HTERT RPE-1 (cell line): Measurements from ENCODE around the gene CCT5.
"Not testable (repeated sequence)": the region's sequence is repeated elsewhere in the genome, so short reads cannot be mapped to it uniquely, and the experiment has no call there.

ENCODE experiments used
- in situ Hi-C: fragments of 300-500 bp; cut with MboI; formaldehyde crosslinking; loops from 4 replicates; pipeline ENCODE4 v1.14.3; 2020; ENCODE audit warnings: low sequenced_read_pairs

Gene CCT5

DNA sequence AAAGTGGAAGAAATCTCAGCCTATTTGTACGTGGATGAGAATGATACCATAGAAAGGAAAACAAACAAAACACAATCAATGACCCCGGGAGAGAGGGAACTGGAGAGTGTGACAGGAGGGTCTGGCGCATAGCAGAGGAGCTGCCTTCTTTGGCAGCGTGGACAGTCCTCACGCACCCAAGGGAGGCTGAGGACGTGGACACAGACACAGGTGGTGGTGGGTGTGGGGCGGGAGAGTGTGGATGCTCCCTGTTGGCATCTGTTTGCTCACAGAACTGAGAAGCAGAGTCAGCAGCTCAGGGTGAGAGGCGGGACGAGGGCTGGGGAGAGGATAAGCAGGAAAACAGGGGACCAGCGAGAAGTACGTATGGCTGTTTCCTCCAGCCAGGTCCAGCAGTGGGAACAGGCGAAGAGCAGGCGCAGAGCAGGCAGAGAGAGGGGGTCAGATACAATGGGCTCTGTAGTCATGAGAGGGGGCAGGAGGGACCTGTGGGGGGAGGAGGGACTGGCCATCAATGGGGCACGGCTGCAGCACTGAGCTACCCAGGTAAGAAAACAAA, 47.6 kb downstream of the CCT5 start:
- in situ Hi-C loops: no loop called here

DNA sequence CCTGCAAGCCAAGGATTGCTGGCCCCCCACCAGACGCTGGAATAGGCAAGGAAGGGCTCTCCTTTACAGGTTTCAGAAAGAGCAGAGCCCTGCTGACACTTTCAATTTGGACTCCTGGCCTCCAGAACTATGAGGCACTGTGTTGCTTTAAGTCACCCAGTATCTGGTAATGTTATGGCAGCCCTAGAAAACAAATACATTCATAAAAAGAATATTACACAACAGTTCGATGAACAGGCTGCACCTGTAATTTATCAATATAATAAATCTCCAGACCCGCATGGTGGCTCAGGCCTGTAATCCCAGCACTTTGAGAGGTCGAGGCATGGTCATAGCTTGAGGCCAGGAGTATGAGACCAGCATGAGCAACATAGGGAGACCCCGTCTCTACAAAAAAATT, 50.2 kb downstream of the CCT5 start:
- in situ Hi-C loops: no loop called here

DNA sequence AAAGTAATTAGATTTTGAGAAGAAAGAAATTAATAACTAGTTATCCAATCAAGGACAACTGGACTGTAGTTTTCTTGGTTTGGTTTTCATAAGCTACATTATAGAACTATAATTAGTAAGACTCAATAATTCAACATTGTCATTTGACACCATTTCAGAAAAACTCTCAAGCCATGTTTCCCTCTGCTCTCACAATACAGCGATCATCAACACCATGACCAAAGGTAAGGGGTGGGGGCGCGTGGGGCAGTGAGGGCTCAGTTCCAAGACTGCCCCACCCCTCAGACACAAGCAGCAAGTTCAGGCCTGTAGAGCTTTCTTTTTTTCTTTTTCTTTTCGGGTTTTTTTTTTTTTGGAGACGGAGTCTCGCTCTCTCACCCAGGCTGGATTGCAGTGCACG, 51.2 kb downstream of the CCT5 start:
- in situ Hi-C loops: no loop called here

DNA sequence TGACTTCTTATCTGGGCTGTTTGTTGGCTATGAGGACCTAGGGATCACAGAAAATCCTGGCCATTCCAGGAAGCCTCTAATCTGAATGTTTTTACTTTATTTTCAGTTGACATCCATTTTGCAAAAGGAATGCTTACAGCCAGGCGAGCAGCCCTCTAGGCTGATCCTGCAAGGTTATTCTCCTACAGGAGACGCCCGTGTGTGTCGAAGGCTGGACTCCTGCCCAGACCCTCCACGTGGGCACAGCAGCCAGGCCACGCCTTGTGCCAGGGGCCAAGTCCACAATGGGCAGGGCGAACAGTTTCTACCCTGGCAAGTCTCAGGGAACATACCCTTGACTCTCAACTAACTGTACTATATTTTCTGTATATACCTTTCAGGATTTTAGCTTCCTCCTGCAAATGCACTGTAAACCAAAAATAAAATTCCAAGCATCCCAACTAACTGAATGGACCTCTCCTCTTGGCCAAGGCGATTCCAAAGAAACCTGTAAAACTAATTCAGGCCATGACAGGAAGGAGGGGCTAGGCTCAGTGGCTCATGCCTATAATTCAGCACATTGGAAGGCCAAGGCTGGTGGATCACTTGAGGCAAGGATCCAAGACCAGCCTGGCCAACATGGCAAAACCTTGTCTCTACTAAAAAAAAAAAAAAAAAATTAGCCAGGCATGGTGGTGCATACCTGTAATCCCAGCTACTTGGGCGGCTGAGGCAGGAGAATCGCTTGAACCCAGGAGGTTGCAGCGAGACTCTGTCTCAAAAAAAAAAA, 51.9 kb downstream of the CCT5 start:
- in situ Hi-C loops: no loop called here

DNA sequence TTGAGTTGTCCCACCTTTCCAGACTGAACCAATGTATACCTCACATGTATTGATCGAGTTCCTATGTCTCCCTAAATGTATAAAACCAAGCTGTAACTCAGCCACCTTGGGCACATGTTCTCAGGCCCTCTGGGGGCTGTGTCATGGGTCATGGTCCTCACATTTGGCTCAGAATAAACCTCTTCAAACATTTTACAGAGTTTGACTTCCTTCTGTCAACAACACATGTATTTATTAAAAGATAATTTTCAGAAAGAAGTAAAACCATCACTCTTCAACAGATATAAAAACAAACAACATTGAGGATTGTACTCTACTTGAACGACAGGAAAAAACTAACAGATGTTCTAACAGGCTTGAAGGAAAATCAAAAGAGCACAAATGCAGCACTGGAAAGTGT, 53.1 kb downstream of the CCT5 start:
- in situ Hi-C loops: no loop called here

DNA sequence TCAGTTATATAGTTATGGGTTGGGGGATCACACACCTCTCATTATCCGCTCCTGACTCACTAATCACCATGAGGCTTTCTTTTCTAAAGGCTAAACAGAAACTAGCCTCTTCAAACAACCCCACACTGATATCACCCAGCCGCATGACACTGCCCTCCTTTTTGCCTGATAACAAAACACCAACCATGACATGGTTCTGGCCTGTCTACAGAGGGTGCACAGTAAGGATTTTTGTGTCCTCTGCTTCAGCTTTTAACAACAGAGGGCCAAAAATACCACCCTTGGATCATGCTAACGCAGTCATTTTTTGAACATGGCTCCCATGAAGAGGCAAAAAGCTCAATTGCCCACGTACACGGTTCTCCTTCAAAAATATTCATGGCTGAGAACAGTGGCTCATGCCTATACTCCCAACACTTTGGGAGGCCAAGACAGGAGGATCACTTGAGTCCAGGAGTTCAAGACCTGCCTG, 53.7 kb downstream of the CCT5 start:
- in situ Hi-C loops: no loop called here

DNA sequence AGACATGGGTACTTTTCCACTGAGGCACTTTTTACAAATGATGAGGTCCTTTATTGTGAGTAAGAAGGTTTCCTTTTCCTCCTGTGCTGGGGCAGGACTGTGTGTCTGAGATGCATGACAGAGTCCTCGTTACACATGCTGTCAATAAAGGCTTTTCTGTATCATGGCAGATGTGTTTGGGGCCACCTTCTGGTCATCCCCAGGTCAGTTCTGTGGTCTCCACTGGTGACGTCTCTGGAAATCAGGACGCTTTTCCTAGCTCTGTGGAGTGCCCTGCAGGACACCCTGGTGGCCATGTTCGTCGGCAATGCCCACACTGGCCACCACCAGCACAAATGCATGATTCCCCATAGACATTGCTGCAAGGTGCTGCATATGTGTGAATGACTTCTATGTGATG, 54.9 kb downstream of the CCT5 start:
- in situ Hi-C loops: no loop called here

DNA sequence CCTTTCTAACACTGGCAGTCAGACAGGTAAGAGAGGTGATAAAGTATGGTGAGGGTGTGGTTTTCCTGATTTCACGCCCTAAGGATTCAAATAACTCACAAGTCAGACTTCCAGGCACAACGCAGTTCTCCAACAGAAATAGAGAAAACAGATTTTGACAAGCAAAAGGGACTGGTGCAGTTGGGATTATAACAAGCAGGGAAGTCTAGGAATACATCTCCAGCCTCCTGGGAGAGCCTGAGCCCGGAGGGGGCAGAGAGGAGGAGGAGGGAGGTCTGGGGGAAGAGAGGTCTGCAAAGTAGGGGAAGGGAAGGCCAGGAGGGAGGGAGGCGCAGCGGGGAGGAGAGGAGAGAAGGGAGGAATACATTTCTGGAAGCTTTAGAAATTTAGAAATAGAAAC, 56.0 kb downstream of the CCT5 start:
- in situ Hi-C loops: no loop called here

DNA sequence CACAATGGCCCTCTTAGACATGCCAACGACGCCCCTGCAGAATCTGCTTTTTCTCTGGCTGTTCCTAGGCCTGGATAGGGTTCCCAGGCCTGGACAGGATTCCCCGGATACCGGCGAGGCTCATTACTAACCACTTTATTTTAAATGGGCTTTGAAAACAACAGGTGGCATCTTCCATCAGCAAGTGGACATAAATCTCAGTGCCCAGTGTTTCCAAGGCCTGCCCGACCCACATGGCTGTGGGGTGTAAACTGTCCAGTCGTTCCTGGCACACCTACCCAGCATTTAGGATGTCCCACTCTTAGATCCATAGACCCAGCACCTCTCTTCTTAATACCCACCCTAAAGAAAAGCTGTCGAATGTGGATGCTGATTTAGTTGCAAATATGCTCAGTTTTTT, 56.7 kb downstream of the CCT5 start:
- in situ Hi-C loops: no loop called here

DNA sequence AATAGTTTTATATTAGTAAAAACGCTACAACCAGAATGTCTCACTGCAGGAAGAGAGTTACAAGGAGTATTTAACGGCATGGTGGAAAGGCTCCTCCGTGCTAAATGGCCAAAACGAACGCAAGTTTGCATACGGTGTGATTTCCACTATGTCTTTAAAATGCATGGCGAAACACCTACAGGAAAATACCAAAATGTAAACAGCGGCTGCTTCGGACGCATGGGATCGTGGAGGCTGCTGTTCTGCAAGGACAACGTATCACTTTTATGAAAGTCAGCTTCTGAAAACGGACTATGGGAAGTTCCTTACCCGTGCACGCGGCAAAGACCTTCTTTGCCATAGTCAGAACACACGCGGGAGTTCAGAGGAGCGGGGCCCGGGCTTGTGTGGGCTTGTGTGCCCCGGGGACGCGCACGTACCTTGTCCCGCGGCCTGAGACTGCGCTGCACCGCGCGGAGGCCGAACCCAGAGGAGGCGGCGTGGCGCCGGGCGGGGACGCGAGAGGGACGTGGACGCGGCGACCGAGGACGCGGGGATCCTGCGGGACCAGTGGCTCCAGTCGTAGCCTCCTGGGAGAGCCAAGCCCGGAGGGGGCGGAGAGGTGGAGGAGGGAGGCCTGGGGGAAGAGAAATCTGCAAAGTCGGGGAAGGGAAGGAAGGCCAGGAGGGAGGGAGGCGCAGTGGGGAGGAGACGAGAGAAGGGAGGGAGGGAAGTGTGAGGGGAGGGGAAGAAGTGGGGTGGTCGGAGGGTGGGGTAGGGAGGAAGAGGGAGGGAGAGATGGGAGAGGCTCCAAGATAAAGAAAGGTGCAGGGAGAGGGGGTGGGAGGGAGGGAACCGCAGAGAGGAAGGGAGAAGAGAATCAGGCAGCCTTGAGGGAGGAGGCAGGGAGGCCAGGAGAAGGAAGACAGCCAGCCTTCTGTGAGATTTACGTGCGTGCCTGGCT, 57.4 kb downstream of the CCT5 start, which contains the start of gene CMBL:
TSS of gene CMBL (minus strand) at position 697 of the 943 bp plus-strand sequence. CDS start 17,140 bp downstream, outside the sequence.
- in situ Hi-C loops: no loop called here

DNA sequence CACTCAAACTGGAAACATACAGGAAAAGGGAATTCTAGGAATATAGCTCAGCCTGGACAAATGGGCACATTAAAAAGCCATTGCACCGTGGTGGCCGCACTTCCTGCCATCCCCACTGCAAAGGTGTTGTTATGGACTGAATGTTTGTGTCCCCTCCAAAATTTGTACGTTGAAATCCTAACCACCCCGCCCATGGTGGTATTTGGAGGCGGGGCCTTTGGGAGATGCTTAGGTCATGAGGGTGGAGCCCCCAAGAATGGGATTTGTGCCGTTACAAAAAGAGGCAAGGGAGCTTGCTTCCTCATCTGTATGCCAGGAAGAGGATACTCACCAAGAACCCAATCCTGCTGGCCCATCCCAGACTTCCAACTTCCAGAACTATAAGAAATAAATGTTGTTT, 58.8 kb downstream of the CCT5 start:
- in situ Hi-C loops: no loop called here

DNA sequence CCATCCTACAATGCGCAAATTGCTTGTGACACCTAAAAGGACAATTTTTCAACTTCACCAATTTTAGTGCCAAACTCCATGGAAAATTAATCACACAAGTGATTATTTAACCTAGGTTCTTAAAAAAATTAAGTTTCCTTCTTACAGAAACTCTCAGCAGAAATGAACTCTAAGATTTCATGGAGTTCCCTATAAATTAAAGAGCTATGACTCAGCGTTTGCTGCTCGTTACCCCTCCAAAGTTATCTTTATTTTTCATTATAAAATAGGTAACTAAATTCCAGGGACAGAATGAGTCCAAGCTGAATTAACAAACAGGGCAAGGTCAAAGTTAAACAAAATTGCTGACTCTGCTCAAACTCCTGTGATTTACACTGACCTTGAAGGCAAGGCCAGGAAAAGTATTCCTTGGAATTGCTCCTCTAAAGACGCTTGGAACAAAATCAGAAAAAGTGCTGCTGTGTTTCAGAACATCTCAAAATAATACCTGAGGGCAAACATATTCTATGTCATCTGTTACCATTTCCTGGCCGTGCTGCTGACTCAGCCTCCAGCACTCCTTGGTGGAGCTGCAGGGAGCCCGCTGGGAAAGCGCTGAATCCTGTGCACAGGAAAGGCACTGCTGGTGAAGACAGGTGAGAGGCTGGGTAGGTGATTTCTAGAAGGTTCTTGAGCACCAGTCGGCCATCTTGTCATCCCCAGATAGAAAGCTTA, 60.1 kb downstream of the CCT5 start:
- in situ Hi-C loops: no loop called here

DNA sequence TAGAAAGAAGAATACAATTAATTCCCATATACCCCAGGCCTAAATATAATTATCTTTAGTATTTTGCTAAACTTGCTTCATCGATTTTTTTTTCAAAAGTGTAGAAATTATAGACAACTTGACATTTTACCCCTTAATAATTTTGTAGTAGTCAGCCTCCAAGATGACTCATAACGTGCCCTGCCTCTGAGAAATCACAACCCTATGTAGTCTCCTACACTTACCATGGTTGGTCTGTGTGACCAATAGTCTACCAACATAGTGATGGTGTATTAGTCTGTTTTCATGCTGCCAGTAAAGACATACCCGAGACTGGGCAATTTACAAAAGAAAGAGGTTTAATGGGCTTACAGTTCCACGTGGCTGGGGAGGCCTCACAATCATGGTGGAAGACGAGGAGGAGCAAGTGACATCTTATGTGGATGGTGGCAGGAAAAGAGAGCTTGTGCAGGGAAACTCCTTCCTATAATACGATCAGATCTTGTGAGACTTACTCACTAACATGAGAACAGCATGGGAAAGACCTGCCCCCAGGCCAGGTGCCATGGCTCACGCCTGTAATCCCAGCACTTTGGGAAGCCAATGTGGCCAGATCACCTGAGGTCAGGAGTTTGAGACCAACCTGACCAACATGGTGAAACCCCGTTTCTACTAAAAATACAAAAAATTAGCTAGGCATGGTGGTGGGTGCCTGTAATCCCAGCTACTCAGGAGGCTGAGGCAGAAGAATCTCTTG, 60.9 kb downstream of the CCT5 start:
- in situ Hi-C loops: not testable (repeated sequence)

DNA sequence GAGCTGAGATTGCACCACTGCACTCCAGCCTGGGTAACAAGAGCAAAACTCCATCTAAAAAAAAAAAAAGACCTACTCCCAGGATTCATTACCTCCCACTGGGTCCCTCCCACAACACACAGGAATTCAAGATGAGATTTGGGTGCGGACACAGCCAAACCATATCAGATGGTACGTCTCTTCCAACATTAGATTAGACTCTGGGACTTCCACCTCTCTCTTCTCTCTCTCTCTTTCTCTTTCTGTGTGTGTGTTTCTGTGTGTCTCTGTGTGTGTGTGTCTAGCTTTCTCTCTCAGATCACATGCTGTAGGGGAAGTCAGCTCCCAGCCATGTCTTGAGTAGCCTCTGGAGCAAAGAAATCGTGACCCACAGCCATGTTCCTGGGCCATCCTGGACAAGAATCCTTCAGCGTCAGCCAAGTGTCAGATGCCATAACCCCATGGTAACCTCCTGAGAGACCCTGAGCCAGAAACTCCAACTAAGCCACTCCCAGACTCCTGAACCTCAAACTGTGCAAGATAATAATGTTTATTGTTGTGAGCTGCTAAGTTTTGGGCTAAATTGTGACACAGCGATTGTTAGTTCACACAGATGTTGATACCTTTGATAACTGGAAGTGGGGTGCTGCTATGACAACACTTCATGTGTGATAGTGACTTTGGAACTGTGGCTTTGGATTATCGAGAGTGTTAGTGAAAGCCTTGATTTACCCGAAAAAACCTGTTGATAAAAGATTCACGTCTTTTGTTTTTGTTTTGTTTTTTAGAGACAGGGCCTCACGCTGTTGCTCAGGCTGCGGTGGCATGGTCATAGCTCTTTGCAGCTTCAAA, 61.7 kb downstream of the CCT5 start:
- in situ Hi-C loops: no loop called here

DNA sequence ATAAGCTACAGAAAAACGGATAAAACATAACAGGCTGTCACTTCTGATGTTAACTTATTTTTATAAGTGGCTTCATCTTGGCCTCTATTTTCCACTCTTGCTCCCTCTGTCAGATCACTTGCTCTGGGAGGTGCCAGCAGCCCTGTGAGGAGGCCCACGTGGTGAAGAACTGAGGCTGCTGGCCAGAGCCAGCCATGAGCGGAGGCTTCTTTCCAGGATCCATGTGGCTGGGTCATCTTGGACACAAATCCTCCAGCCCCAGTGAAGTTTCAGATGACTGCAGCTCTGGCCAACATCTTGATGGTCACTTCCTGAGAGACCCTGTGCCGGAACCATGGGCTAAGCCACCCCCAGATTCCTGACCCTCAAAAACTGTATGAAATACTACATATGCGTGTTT, 65.1 kb downstream of the CCT5 start:
- in situ Hi-C loops: no loop called here
